ENCODE measurements around the gene TMC2.
"Not testable (repeated sequence)": the region's sequence is repeated elsewhere in the genome, so short reads cannot be mapped to it uniquely, and the experiment has no call there.

TMC2 gene

GRCh38 chr20:2536560-2536986 lies at the start of gene TMC2:
Gene TMC2 (plus strand): TSS chr20:2536573. CDS start chr20:2536622, 49 bp downstream.
- no peak for DNase-seq
- intact Hi-C loops (cut with DNase I): no loop called here

- DNase-seq; intact Hi-C loops (cut with DNase I): not testable (repeated sequence)
Observed at GRCh38 chr20:2502808-2503384, 33.5 kb upstream of the TMC2 start.

DNA sequence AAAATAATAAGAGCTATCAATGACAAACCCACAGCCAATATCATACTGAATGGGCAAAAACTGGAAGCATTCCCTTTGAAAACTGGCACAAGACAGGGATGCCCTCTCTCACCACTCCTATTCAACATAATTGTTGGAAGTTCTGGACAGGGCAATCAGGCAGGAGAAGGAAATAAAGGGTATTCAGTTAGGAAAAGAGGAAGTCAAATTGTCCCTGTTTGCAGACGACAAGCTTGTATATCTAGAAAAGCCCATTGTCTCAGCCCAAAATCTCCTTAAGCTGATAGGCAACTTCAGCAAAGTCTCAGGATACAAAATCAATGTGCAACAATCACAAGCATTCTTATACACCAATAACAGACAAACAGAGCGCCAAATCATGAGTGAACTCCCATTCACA lies 31.6 kb upstream of the TMC2 start:
- DNase-seq; intact Hi-C loops (cut with DNase I): not testable (repeated sequence)

DNA sequence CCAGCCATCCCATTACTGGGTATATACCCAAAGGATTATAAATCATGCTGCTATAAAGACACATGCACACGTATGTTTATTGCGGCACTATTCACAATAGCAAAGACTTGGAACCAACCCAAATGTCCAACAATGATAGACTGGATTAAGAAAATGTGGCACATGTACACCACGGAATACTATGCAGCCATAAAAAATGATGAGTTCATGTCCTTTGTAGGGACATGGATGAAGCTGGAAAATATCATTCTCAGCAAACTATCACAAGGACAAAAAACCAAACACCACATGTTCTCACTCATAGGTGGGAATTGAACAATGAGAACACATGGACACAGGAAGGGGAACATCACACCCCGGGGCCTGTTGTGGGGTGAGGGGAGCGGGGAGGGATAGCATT lies 29.9 kb upstream of the TMC2 start:
- intact Hi-C loops (cut with DNase I); DNase-seq: not testable (repeated sequence)

GRCh38 chr20:2507464-2507863 lies 28.9 kb upstream of the TMC2 start:
- intact Hi-C loops (cut with DNase I): no loop called here
- no peak for DNase-seq

DNA sequence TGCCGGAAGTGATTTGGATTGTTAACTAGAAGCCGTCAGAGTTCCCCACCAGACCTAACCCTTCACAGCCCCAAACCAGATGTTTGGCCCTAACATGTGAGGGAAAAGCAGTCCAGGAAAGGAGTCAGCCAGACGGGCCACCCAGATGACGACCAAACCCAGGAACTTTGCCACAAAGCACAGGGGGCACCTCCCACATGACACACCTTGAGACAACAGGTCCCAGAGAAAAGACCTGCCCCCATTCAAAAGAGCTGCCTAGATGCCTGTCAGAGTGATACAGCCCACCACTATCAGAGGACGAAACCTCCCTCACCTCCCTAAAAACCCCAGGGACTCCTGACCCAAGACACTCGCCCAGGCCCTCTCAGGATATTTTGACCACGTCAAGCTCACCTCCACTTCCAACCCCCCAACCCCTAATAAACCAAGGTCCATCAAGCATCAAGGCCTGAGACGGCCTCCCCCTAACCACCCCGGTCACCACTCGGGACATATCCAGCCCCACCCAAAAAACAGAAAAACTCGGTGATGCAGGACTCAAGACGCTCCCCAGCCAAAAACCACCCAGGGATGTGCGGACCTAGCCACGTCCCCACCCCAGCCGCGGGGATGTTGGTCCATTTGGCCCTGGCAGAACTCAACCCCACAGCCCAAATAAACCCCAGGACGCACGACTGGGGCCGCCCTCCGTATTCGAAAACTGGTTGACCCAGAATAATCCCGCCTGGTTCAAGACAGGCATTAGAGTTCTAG lies 28.3 kb upstream of the TMC2 start:
- DNase-seq: peak in 7 of 42 donors; percentile 14 to 40 (median 20)

DNA sequence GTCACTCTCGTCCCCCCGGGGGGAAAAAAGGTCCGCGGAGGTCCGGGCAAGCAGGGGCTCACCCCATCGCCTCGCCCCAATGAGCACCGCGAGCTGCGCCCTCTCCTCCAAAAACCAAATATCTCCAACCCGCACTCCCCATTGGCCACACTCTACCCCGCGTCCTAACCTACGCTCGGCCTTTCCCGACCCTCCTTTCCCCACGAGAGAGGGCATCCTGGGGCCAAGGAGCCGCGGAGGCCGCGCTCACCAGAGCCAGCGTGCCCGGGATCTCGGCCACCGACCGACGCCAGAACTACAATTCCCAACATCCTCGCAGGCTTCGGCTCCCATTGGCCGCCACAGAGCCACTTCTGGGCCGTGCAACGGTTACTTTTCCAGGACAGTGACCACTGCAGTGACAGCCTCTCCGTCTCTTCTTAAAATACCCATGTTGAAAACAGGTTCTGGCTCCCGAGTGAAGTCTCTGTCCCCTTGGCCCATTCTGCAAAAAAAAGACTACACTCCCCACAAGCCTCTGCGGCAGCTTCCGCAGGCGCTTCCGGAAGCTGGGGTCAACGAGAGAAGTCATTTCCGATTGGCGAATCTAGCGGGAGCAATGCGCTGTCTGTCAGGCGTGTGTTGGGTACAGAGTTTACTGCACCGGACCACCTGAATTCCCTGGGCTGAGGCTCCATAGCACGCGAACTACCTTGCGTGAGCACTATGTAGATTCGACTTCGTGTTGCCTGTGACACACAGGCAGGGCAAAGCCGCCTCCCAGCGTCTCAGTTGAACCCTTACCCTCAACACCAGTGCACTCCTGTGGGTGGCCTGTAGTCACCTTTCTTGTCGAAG lies 27.5 kb upstream of the TMC2 start, which contains the start of gene ZNF343:
TSS of gene ZNF343 (minus strand) at position 285 of the 837 bp plus-strand sequence. CDS start 15,020 bp downstream, outside the sequence.
- intact Hi-C loops (cut with DNase I): no loop called here

More for the DNA sequence above, 28.3 kb upstream of the TMC2 start:
- intact Hi-C loops (cut with DNase I): no loop called here

GRCh38 chr20:2509468-2509781 lies 26.9 kb upstream of the TMC2 start:
- intact Hi-C loops (cut with DNase I): no loop called here
- peak in 1 of 42 donors; percentile 21 for DNase-seq

More for the DNA sequence above, 27.5 kb upstream of the TMC2 start, which contains the start of gene ZNF343:
- DNase-seq: peak; percentile 62 to 95 (median 86)

GRCh38 chr20:2509794-2510193 lies 26.6 kb upstream of the TMC2 start:
- DNase-seq: no peak
- intact Hi-C loops (cut with DNase I): loop anchor here (5.0 kb wide), 1 partner anchor 37 kb away; the partner anchor contains the start of gene SNRPB

GRCh38 chr20:2515203-2515602 lies 21.2 kb upstream of the TMC2 start:
- intact Hi-C loops (cut with DNase I): no loop called here
- no peak for DNase-seq

DNA sequence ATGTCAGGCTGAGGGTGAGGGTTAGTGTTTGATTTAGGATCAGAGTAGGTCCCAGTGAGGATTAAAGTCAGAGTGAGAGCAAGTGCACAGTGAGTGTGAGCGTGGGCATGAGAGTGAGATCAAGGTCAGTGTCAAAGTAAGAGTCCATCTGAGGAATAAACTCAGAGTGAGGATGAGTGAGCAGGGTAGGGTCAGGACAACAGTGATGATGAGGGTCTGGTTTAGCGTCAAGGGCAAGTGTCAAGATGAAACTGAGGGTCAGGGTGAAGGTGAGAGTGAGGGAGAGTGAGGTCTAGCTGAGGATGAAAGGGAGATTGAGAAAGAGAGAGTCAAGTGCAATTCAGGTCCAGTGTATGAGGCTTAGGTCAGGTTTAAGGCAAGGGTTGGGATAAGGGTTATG lies 20.0 kb upstream of the TMC2 start:
- no peak for DNase-seq
- intact Hi-C loops (cut with DNase I): no loop called here

GRCh38 chr20:2518096-2518495 lies 18.3 kb upstream of the TMC2 start:
- DNase-seq: no peak
- intact Hi-C loops (cut with DNase I): no loop called here

GRCh38 chr20:2518558-2518957 lies 17.8 kb upstream of the TMC2 start:
- intact Hi-C loops (cut with DNase I): no loop called here
- DNase-seq: no peak

DNA sequence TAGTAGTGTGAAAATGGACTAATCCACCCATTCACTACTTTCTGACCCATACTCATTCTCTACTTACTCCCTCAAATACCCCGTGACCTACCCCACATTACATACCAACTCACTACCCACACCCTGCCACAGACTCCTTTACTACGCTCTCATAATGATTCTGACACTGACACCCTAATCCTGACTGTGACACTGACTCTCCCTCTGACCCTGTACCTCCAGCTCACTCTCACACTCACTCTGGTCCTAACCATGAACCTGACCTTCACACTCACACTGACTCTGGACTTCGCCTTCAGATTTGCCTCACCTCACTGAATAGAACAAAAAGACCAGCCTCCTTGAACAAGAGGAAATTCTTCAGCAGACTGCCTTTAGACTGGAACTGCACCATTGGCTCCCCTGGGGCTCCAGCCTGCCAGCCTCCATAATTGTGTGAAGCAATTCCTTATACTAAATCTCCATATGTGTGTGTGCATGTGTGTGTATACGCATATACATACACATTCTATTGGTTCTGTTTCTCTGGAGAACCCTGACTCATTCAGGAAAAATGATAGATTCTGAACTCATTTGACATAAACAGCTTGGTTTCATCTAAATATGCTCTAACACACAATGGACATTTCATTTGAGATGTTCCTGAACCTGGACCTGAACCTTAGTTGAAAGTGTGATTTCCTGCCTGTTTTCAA lies 17.1 kb upstream of the TMC2 start:
- no peak for DNase-seq
- intact Hi-C loops (cut with DNase I): no loop called here

DNA sequence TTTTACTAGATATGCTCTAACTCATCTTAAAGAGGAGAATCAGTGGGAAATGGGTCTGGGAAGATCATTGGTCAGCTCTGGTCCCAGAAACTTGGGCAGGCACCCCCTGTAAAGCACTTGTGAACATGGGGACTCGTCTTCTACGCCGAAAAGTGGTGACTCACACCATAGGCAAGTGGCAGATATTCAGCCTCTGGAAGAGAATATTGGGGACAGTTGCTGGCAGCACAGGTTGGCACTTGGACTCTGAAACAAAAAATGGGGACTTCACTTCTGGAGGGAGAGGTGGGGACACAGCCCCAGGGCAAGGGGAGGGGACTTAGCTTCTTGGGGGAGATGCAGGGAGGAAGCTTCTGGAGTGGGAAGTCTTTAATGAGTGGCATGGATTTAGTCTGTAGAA lies 15.8 kb upstream of the TMC2 start:
- DNase-seq: no peak
- intact Hi-C loops (cut with DNase I): no loop called here

- intact Hi-C loops (cut with DNase I): no loop called here
- DNase-seq: peak in 36 of 42 donors; percentile 23 to 85 (median 60)
Observed at GRCh38 chr20:2521369-2522305, 14.7 kb upstream of the TMC2 start.

DNA sequence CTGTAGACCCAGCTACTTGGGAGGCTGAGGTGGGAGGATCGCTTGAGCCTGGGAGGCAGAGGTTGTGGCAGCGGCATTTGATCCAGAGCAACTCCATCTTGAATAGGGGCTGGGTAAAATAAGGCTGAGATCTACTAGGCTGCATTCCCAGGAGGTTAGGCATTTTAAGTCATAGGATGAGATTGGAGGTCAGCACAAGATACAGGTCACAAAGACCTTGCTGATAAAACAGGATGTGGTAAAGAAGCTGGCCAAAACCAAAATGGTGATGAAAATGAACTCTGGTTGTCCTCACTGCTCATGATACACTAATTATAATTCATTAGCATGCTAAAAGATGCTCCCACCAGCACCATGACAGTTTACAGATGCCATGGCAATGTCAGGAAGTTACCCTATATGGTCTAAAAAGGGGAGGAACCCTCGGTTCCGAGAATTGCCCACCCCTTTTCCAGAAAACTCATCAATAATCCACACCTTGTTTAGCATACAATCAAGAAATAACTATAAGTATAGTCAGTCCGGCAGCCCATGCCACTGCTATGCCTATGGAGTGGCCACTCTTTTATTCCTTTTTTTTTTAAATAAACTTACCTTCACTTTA lies 13.4 kb upstream of the TMC2 start:
- DNase-seq; intact Hi-C loops (cut with DNase I): not testable (repeated sequence)

Measured in head of caudate nucleus (tissue), 42 donors.